Measurements from ENCODE around the gene PEX6. TPM values are rescaled to one million over a fixed set of nuclear protein-coding genes. Genes with fewer than 3 reads are reported as not detected.

PEX6 gene
- total RNA-seq, 1 experiment from 2014 or later: 15.6 TPM

GRCh38 chr6:42989923-42990322, 10.9 kb upstream of the PEX6 start:
- no peaks in the 10 kb centered on the region for H3K9me3 ChIP-seq (ENCODE audit: control insufficient read depth, low read depth, low read length)
- H3K79me1 ChIP-seq (ENCODE audit: insufficient read depth, low read depth, low read length, poor library complexity, severe bottlenecking): peaks cover 4% of the 10 kb centered on the region
- H3K23me2 ChIP-seq (ENCODE audit: insufficient read length, low read depth, low read length, poor library complexity, severe bottlenecking): no peaks in the 10 kb centered on the region
- no peaks in the 10 kb centered on the region for H3K27me3 ChIP-seq (ENCODE audit: insufficient read depth, low read length)
- no peak overlapping the region for H4K5ac ChIP-seq (ENCODE audit: insufficient read length, low read depth, low read length)
- Mint-ChIP-seq H3K9me3 (no peaks in the 10 kb centered on the region), H3K4me1 (peaks cover 17 to 23% of the 10 kb centered on the region in 2 experiments), H3K27me3 (ENCODE audit: low read depth) (no peaks in the 10 kb centered on the region; the same call in 1 of the 2 replicates), H3K27ac (peak overlapping the region in 1 of 3 experiments; percentile 56; a peak in 1 of 7 replicates), H3K36me3 (ENCODE audit: insufficient read depth in 1 of 3, low read depth in 3 of 3) (peaks cover 14 to 48% (median 31%) of the 10 kb centered on the region in 3 experiments), H3K4me3 (no peak overlapping the region)
- no peak overlapping the region for H3K14ac ChIP-seq (ENCODE audit: insufficient read depth, low read length)
- H2AFZ ChIP-seq (ENCODE audit: low read length): no peak overlapping the region
- H2BK15ac ChIP-seq (ENCODE audit: low read depth, low read length): no peak overlapping the region
- no peak overlapping the region for H3K18ac ChIP-seq (ENCODE audit: insufficient read length, low read depth, low read length)
- H3K9ac ChIP-seq (ENCODE audit: extremely low read depth, insufficient read length, low read length): no peak overlapping the region
- H2BK5ac ChIP-seq (ENCODE audit: insufficient read length, low read length): no peak overlapping the region
- no peak overlapping the region for H2BK12ac ChIP-seq (ENCODE audit: insufficient read length, low read depth, low read length)
- H3K23ac ChIP-seq (ENCODE audit: insufficient read length, low read depth, low read length): no peak overlapping the region
- no CpG with 5 or more reads among the region's 5 CpGs for WGBS (ENCODE audit: extremely low coverage, insufficient read length, low lambda C conversion rate)
- no peak overlapping the region for H4K91ac ChIP-seq (ENCODE audit: insufficient read length, low read depth, low read length)
- no peak overlapping the region for H2BK20ac ChIP-seq (ENCODE audit: low read depth, low read length, poor library complexity, severe bottlenecking)
- no peaks in the 10 kb centered on the region; the same call in 1 of the 2 replicates for H3K79me2 ChIP-seq (ENCODE audit: insufficient read depth, low read length)
- no peak for TF ChIP-seq CTCF (conservative IDR thresholded peaks at IDR 0.05)
- no peak overlapping the region for H3K27ac ChIP-seq (ENCODE audit: insufficient read length, low read depth, low read length)
- no peak overlapping the region for H4K8ac ChIP-seq (replicated peaks; ENCODE audit: insufficient read length, low read depth, low read length)
- no peak overlapping the region for H3K4ac ChIP-seq (ENCODE audit: low read depth, low read length)
- H3T11ph ChIP-seq (ENCODE audit: low read length): no peak overlapping the region
- no peaks in the 10 kb centered on the region for H4K20me1 ChIP-seq (ENCODE audit: control insufficient read depth, insufficient read depth, insufficient read length)
- H3K4me2 ChIP-seq (ENCODE audit: insufficient read depth, insufficient read length, low read length): no peak overlapping the region
- DNase-seq: no peak
- H3K56ac ChIP-seq (ENCODE audit: insufficient read length, low read depth, low read length): no peak overlapping the region
- no peaks in the 10 kb centered on the region for H3K4me1 ChIP-seq (ENCODE audit: insufficient read depth, low read length)
- no peak overlapping the region for H2AK5ac ChIP-seq (ENCODE audit: insufficient read length, low read length)
- H2BK120ac ChIP-seq (ENCODE audit: low read depth, low read length, poor library complexity, severe bottlenecking): no peak overlapping the region
